ENCODE measurements around the gene PPP1R9A.
"Not testable (repeated sequence)": the region's sequence is repeated elsewhere in the genome, so short reads cannot be mapped to it uniquely, and the experiment has no call there.

Gene PPP1R9A

GRCh38 chr7:94972296-94972695 is 64.9 kb downstream of the PPP1R9A start:
- H3K27me3 Mint-ChIP-seq = no peaks in the 10 kb centered on the region
- H3K27ac Mint-ChIP-seq = no peak overlapping the region
- no peaks in the 10 kb centered on the region for H3K4me1 Mint-ChIP-seq (ENCODE audit: low read depth in 2 of 2)
- no peak for ATAC-seq (replicated peaks)
- peaks cover 7 to 19% of the 10 kb centered on the region in 2 donors for H3K9me3 Mint-ChIP-seq
- H3K36me3 Mint-ChIP-seq (ENCODE audit: insufficient read depth) = peaks cover 3% of the 10 kb centered on the region
- no peak for DNase-seq
- no peak overlapping the region for H3K4me3 Mint-ChIP-seq

GRCh38 chr7:94973844-94974243 is 66.5 kb downstream of the PPP1R9A start:
- ATAC-seq (replicated peaks) (no peak), DNase-seq (no peak)
- Mint-ChIP-seq H3K4me3 (no peak overlapping the region), H3K27me3 (no peaks in the 10 kb centered on the region), H3K4me1 (ENCODE audit: low read depth in 2 of 2) (no peaks in the 10 kb centered on the region), H3K27ac (no peak overlapping the region), H3K9me3 (peaks cover 5 to 13% of the 10 kb centered on the region in 2 donors), H3K36me3 (ENCODE audit: insufficient read depth) (peaks cover 3% of the 10 kb centered on the region)

GRCh38 chr7:94974423-94974822 is 67.0 kb downstream of the PPP1R9A start:
- Mint-ChIP-seq H3K4me1 (ENCODE audit: low read depth in 2 of 2) (no peaks in the 10 kb centered on the region), H3K36me3 (ENCODE audit: insufficient read depth) (peaks cover 3% of the 10 kb centered on the region), H3K27ac (no peak overlapping the region), H3K9me3 (peaks cover 5 to 8% of the 10 kb centered on the region in 2 donors), H3K27me3 (no peaks in the 10 kb centered on the region), H3K4me3 (no peak overlapping the region)
- ATAC-seq (replicated peaks) (no peak), DNase-seq (no peak)

- H3K9me3 Mint-ChIP-seq = peaks cover 6 to 8% of the 10 kb centered on the region in 2 donors
- H3K4me3 Mint-ChIP-seq = no peak overlapping the region
- H3K27ac Mint-ChIP-seq = no peak overlapping the region
- H3K27me3 Mint-ChIP-seq = no peaks in the 10 kb centered on the region
- H3K4me1 Mint-ChIP-seq (ENCODE audit: low read depth in 2 of 2) = no peaks in the 10 kb centered on the region
- ATAC-seq (replicated peaks) = no peak
- DNase-seq = no peak
- H3K36me3 Mint-ChIP-seq (ENCODE audit: insufficient read depth) = peaks cover 3% of the 10 kb centered on the region
Measured at GRCh38 chr7:94975336-94975735, 67.9 kb downstream of the PPP1R9A start.

- H3K36me3 Mint-ChIP-seq (ENCODE audit: insufficient read depth) = peaks cover 3% of the 10 kb centered on the region
- no peaks in the 10 kb centered on the region for H3K27me3 Mint-ChIP-seq
- peaks cover 6 to 8% of the 10 kb centered on the region in 2 donors for H3K9me3 Mint-ChIP-seq
- ATAC-seq (replicated peaks) (no peak), DNase-seq (no peak)
- H3K4me3 Mint-ChIP-seq = no peak overlapping the region
- no peaks in the 10 kb centered on the region for H3K4me1 Mint-ChIP-seq (ENCODE audit: low read depth in 2 of 2)
- H3K27ac Mint-ChIP-seq = no peak overlapping the region
Measured at GRCh38 chr7:94980418-94981142, 73.2 kb downstream of the PPP1R9A start.

- peak overlapping the region in 1 of 2 donors; percentile 78 for H3K27ac Mint-ChIP-seq
- DNase-seq (no peak), ATAC-seq (replicated peaks) (no peak)
- no peaks in the 10 kb centered on the region for H3K4me1 Mint-ChIP-seq (ENCODE audit: low read depth in 2 of 2)
- H3K36me3 Mint-ChIP-seq (ENCODE audit: insufficient read depth) = no peaks in the 10 kb centered on the region
- no peak overlapping the region for H3K4me3 Mint-ChIP-seq
- H3K27me3 Mint-ChIP-seq = no peaks in the 10 kb centered on the region
- no peaks in the 10 kb centered on the region for H3K9me3 Mint-ChIP-seq
Measured at GRCh38 chr7:94995921-94996320, 88.5 kb downstream of the PPP1R9A start.

- H3K27me3 Mint-ChIP-seq = no peaks in the 10 kb centered on the region
- ATAC-seq (replicated peaks) (no peak), DNase-seq (no peak)
- H3K27ac Mint-ChIP-seq = no peak overlapping the region
- no peaks in the 10 kb centered on the region for H3K4me1 Mint-ChIP-seq (ENCODE audit: low read depth in 2 of 2)
- H3K36me3 Mint-ChIP-seq (ENCODE audit: insufficient read depth) = no peaks in the 10 kb centered on the region
- H3K9me3 Mint-ChIP-seq = no peaks in the 10 kb centered on the region
- no peak overlapping the region for H3K4me3 Mint-ChIP-seq
Measured at GRCh38 chr7:94996369-94996768, 89.0 kb downstream of the PPP1R9A start.

- Mint-ChIP-seq H3K27ac (no peak overlapping the region), H3K36me3 (ENCODE audit: insufficient read depth) (no peaks in the 10 kb centered on the region), H3K4me3 (no peak overlapping the region), H3K4me1 (ENCODE audit: low read depth in 2 of 2) (no peaks in the 10 kb centered on the region), H3K9me3 (no peaks in the 10 kb centered on the region), H3K27me3 (no peaks in the 10 kb centered on the region)
- DNase-seq (no peak), ATAC-seq (replicated peaks) (no peak)
Measured at GRCh38 chr7:94997547-94997946, 90.2 kb downstream of the PPP1R9A start.

GRCh38 chr7:94998266-94999068 is 91.1 kb downstream of the PPP1R9A start:
- no peaks in the 10 kb centered on the region for H3K4me1 Mint-ChIP-seq (ENCODE audit: low read depth in 2 of 2)
- no peak overlapping the region for H3K27ac Mint-ChIP-seq
- H3K9me3 Mint-ChIP-seq = no peaks in the 10 kb centered on the region
- ATAC-seq (replicated peaks) (no peak), DNase-seq (no peak)
- no peaks in the 10 kb centered on the region for H3K27me3 Mint-ChIP-seq
- H3K36me3 Mint-ChIP-seq (ENCODE audit: insufficient read depth) = no peaks in the 10 kb centered on the region
- no peak overlapping the region for H3K4me3 Mint-ChIP-seq

- Mint-ChIP-seq H3K9me3 (no peaks in the 10 kb centered on the region), H3K36me3 (ENCODE audit: insufficient read depth) (no peaks in the 10 kb centered on the region), H3K27ac (no peak overlapping the region), H3K27me3 (no peaks in the 10 kb centered on the region), H3K4me1 (ENCODE audit: low read depth in 2 of 2) (no peaks in the 10 kb centered on the region), H3K4me3 (no peak overlapping the region)
- DNase-seq = no peak
- ATAC-seq (replicated peaks) = no peak
Measured at GRCh38 chr7:94999069-94999351, 91.6 kb downstream of the PPP1R9A start.

GRCh38 chr7:94999601-95000000 is 92.2 kb downstream of the PPP1R9A start:
- ATAC-seq (replicated peaks); H3K27ac Mint-ChIP-seq: not testable (repeated sequence)

GRCh38 chr7:95001258-95001657 is 93.9 kb downstream of the PPP1R9A start:
- no peak overlapping the region for H3K4me3 Mint-ChIP-seq
- H3K9me3 Mint-ChIP-seq = no peaks in the 10 kb centered on the region
- DNase-seq (no peak), ATAC-seq (replicated peaks) (no peak)
- H3K27me3 Mint-ChIP-seq = no peaks in the 10 kb centered on the region
- H3K4me1 Mint-ChIP-seq (ENCODE audit: low read depth in 2 of 2) = no peaks in the 10 kb centered on the region
- H3K27ac Mint-ChIP-seq = no peak overlapping the region
- no peaks in the 10 kb centered on the region for H3K36me3 Mint-ChIP-seq (ENCODE audit: insufficient read depth)

More at GRCh38 chr7:94999601-95000000, 92.2 kb downstream of the PPP1R9A start:
- not testable (repeated sequence) for H3K4me1 Mint-ChIP-seq (ENCODE audit: low read depth in 2 of 2); H3K4me3 Mint-ChIP-seq; H3K27me3 Mint-ChIP-seq; H3K9me3 Mint-ChIP-seq; H3K36me3 Mint-ChIP-seq (ENCODE audit: insufficient read depth); DNase-seq

GRCh38 chr7:95001815-95002561 is 94.6 kb downstream of the PPP1R9A start:
- H3K36me3 Mint-ChIP-seq (ENCODE audit: insufficient read depth) = no peaks in the 10 kb centered on the region
- no peak overlapping the region for H3K4me3 Mint-ChIP-seq
- H3K27me3 Mint-ChIP-seq = no peaks in the 10 kb centered on the region
- no peaks in the 10 kb centered on the region for H3K4me1 Mint-ChIP-seq (ENCODE audit: low read depth in 2 of 2)
- DNase-seq (no peak), ATAC-seq (replicated peaks) (no peak)
- H3K9me3 Mint-ChIP-seq = no peaks in the 10 kb centered on the region
- no peak overlapping the region for H3K27ac Mint-ChIP-seq

GRCh38 chr7:95002775-95003174 is 95.4 kb downstream of the PPP1R9A start:
- H3K4me3 Mint-ChIP-seq = no peak overlapping the region
- H3K27ac Mint-ChIP-seq = no peak overlapping the region
- no peaks in the 10 kb centered on the region for H3K9me3 Mint-ChIP-seq
- no peak for ATAC-seq (replicated peaks)
- no peak for DNase-seq
- no peaks in the 10 kb centered on the region for H3K36me3 Mint-ChIP-seq (ENCODE audit: insufficient read depth)
- H3K27me3 Mint-ChIP-seq = no peaks in the 10 kb centered on the region
- H3K4me1 Mint-ChIP-seq (ENCODE audit: low read depth in 2 of 2) = no peaks in the 10 kb centered on the region
